HL-60 (cell line): ENCODE measurements around the gene GFOD1.
"Not testable (repeated sequence)": the region's sequence is repeated elsewhere in the genome, so short reads cannot be mapped to it uniquely, and the experiment has no call there.

Experiments used
- DNase-seq, 2 experiments: peaks; one replicate each; pipeline ENCODE4 v3.0.0-alpha.2; 2010 to 2020; ENCODE audit warnings: low read depth in 1 of 2, low spot score in 1 of 2
- H3K27ac ChIP-seq: fragments of 250-450 bp; sonication (Bioruptor Pico); replicated peaks from 2 replicates; pipeline ENCODE4 v1.5.1; 2020; ENCODE audit warnings: mild to moderate bottlenecking, moderate library complexity
- H3K27me3 ChIP-seq: fragments of 250-450 bp; sonication (Bioruptor Pico); 2 replicates; pipeline ENCODE4 v1.5.1; 2021; ENCODE audit warnings: mild to moderate bottlenecking, moderate library complexity; ENCODE audit not compliant: insufficient read depth, poor library complexity, severe bottlenecking
- H3K4me3 ChIP-seq: replicated peaks from 2 replicates; pipeline ENCODE4 v1.5.1; 2011; ENCODE audit warnings: mild to moderate bottlenecking, control low read depth, low read length; ENCODE audit not compliant: insufficient read depth
- CTCF ChIP-seq: IDR thresholded peaks from one replicate; pipeline ENCODE4 v1.5.1; 2011; ENCODE audit warnings: low read length, control low read depth, inconsistent platforms; ENCODE audit not compliant: insufficient read depth
- GABPA ChIP-seq: IDR thresholded peaks from 2 replicates; pipeline ENCODE4 v1.6.1; 2012; ENCODE audit warnings: low read depth
- POLR2AphosphoS5 ChIP-seq: IDR thresholded peaks from 2 replicates; pipeline ENCODE4 v1.6.1; 2012; ENCODE audit warnings: low read depth
- REST ChIP-seq: IDR thresholded peaks from 2 replicates; pipeline ENCODE4 v1.6.1; 2012; ENCODE audit warnings: low read depth; ENCODE audit not compliant: insufficient replicate concordance
- SPI1 ChIP-seq: IDR thresholded peaks from 2 replicates; pipeline ENCODE4 v1.6.1; 2012; ENCODE audit warnings: low read depth, mild to moderate bottlenecking, borderline replicate concordance

GFOD1 gene

GRCh38 chr6:13445744-13446115 lies 41.7 kb downstream of the GFOD1 start:
- DNase-seq: no peak
- TF ChIP-seq SPI1: no peak
- no peak for TF ChIP-seq GABPA
- no peak for TF ChIP-seq POLR2AphosphoS5
- TF ChIP-seq CTCF: no peak
- no peak for TF ChIP-seq REST
- Histone ChIP-seq H3K4me3 (no peak overlapping the region), H3K27ac (no peak overlapping the region), H3K27me3 (no peaks in the 10 kb centered on the region)

- no peak overlapping the region for H3K27ac ChIP-seq
- DNase-seq: peak in 1 of 2 experiments; percentile 73
- TF ChIP-seq REST: no peak
- TF ChIP-seq POLR2AphosphoS5: 0 out of 2 replicates have a peak, but pooled peaks have one; percentile 18
Observed at GRCh38 chr6:13445005-13445743, 42.2 kb downstream of the GFOD1 start.

GRCh38 chr6:13444604-13445003 lies 42.8 kb downstream of the GFOD1 start:
- DNase-seq: no peak
- Histone ChIP-seq H3K27me3 (no peaks in the 10 kb centered on the region), H3K27ac (no peak overlapping the region), H3K4me3 (no peak overlapping the region)
- TF ChIP-seq SPI1: no peak

More at GRCh38 chr6:13445005-13445743, 42.2 kb downstream of the GFOD1 start:
- Histone ChIP-seq H3K27me3 (no peaks in the 10 kb centered on the region), H3K4me3 (no peak overlapping the region)

GRCh38 chr6:13443978-13444377 lies 43.4 kb downstream of the GFOD1 start:
- DNase-seq, H3K27me3 ChIP-seq, H3K27ac ChIP-seq, H3K4me3 ChIP-seq: not testable (repeated sequence)

GRCh38 chr6:13441778-13442177 lies 45.6 kb downstream of the GFOD1 start:
- TF ChIP-seq CTCF: no peak
- no peak for TF ChIP-seq REST
- TF ChIP-seq GABPA: no peak
- TF ChIP-seq POLR2AphosphoS5: no peak
- no peak for TF ChIP-seq SPI1
- Histone ChIP-seq H3K27ac (no peak overlapping the region), H3K4me3 (no peak overlapping the region), H3K27me3 (no peaks in the 10 kb centered on the region)
- no peak for DNase-seq
